Immature natural killer cell (primary cell): ENCODE results near the gene GALE. TPM values are rescaled to one million over a fixed set of nuclear protein-coding genes. Genes with fewer than 3 reads are reported as not detected.

Experiments used
- DNase-seq, 3 donors: peaks; one replicate each; pipeline ENCODE4 v3.0.0; 2022; ENCODE audit warnings: mixed read lengths in 1 of 3
- H3K27ac Mint-ChIP-seq, 6 donors: one replicate each; pipeline ENCODE4 v1.8.0; 2020; ENCODE audit warnings: mixed read lengths in 6 of 6, mild to moderate bottlenecking in 5 of 6, inconsistent platforms in 4 of 6, moderate library complexity in 3 of 6
- H3K27me3 Mint-ChIP-seq, 3 donors: one replicate each; pipeline ENCODE4 v1.8.0; 2020 to 2021; ENCODE audit warnings: low read depth in 3 of 3, mild to moderate bottlenecking in 3 of 3, mixed read lengths in 3 of 3, moderate library complexity in 3 of 3, inconsistent platforms in 1 of 3
- H3K36me3 Mint-ChIP-seq, 3 donors: one replicate each; pipeline ENCODE4 v1.8.0; 2020; ENCODE audit warnings: mixed read lengths in 3 of 3, inconsistent platforms in 2 of 3, mild to moderate bottlenecking in 2 of 3
- H3K4me1 Mint-ChIP-seq, 2 donors: one replicate each; pipeline ENCODE4 v1.8.0; 2020; ENCODE audit warnings: inconsistent platforms in 2 of 2, mild to moderate bottlenecking in 2 of 2, mixed read lengths in 2 of 2, moderate library complexity in 1 of 2
- H3K4me3 Mint-ChIP-seq, 5 donors: one replicate each; pipeline ENCODE4 v1.8.0; 2020; ENCODE audit warnings: mild to moderate bottlenecking in 5 of 5, mixed read lengths in 5 of 5, inconsistent platforms in 3 of 5, moderate library complexity in 3 of 5
- H3K9me3 Mint-ChIP-seq, 6 donors: one replicate each; pipeline ENCODE4 v1.8.0; 2020; ENCODE audit warnings: mild to moderate bottlenecking in 6 of 6, mixed read lengths in 6 of 6, inconsistent platforms in 4 of 6, moderate library complexity in 3 of 6
- polyA plus RNA-seq, 3 donors: library from polyadenylated mRNA; unstranded; fragments of 300-500 nt; fragmentation: Illumina TruSeq; gene quantifications; one replicate each; pipeline ENCODE4 v1.2.3, GENCODE V29; 2021

Gene GALE
- polyA plus RNA-seq, 3 donors from 2014 or later = 31.2 to 52.9 (median 39.9) TPM

- Mint-ChIP-seq H3K27me3 (no peaks in the 10 kb centered on the region), H3K9me3 (no peaks in the 10 kb centered on the region), H3K4me1 (peaks cover 36 to 44% of the 10 kb centered on the region in 2 donors), H3K27ac (peak overlapping the region in 3 of 6 donors; percentile 21 to 95 (median 30)), H3K36me3 (peaks cover 0 to 3% (median 0%) of the 10 kb centered on the region in 3 donors), H3K4me3 (no peak overlapping the region)
- no peak for DNase-seq
Observed at GRCh38 chr1:23776217-23776616, 24.3 kb downstream of the GALE start.

GRCh38 chr1:23774174-23774880, 26.2 kb downstream of the GALE start:
- Mint-ChIP-seq H3K27me3 (no peaks in the 10 kb centered on the region), H3K4me3 (no peak overlapping the region), H3K9me3 (no peaks in the 10 kb centered on the region), H3K27ac (peak overlapping the region in 3 of 6 donors; percentile 24 to 62 (median 50)), H3K4me1 (peaks cover 27 to 33% of the 10 kb centered on the region in 2 donors), H3K36me3 (no peaks in the 10 kb centered on the region)
- DNase-seq = no peak

GRCh38 chr1:23772854-23773242, 27.7 kb downstream of the GALE start:
- Mint-ChIP-seq H3K4me1 (peaks cover 17 to 23% of the 10 kb centered on the region in 2 donors), H3K9me3 (no peaks in the 10 kb centered on the region), H3K4me3 (no peak overlapping the region), H3K27me3 (no peaks in the 10 kb centered on the region), H3K27ac (peak overlapping the region in 1 of 6 donors; percentile 24), H3K36me3 (no peaks in the 10 kb centered on the region)
- no peak for DNase-seq

- Mint-ChIP-seq H3K4me3 (no peak overlapping the region), H3K9me3 (no peaks in the 10 kb centered on the region), H3K4me1 (peaks cover 14 to 19% of the 10 kb centered on the region in 2 donors), H3K36me3 (no peaks in the 10 kb centered on the region), H3K27ac (no peak overlapping the region), H3K27me3 (no peaks in the 10 kb centered on the region)
- DNase-seq = peak; percentile 71 to 77 (median 71)
Observed at GRCh38 chr1:23772049-23772853, 28.3 kb downstream of the GALE start.

GRCh38 chr1:23768733-23769132, 31.8 kb downstream of the GALE start:
- Mint-ChIP-seq H3K27ac (no peak overlapping the region), H3K36me3 (no peaks in the 10 kb centered on the region), H3K4me3 (no peak overlapping the region), H3K4me1 (peaks cover 4 to 6% of the 10 kb centered on the region in 2 donors), H3K27me3 (no peaks in the 10 kb centered on the region), H3K9me3 (no peaks in the 10 kb centered on the region)
- DNase-seq = no peak

GRCh38 chr1:23763041-23763577, 37.4 kb downstream of the GALE start:
- H3K27me3 Mint-ChIP-seq = no peaks in the 10 kb centered on the region
- H3K9me3 Mint-ChIP-seq = no peaks in the 10 kb centered on the region
- H3K27ac Mint-ChIP-seq = peak overlapping the region in 2 of 6 donors; percentile 23 to 40
- no peak for DNase-seq
- peaks cover 0 to 21% (median 6%) of the 10 kb centered on the region in 3 donors for H3K36me3 Mint-ChIP-seq
- no peak overlapping the region for H3K4me3 Mint-ChIP-seq
- H3K4me1 Mint-ChIP-seq = peaks cover 0 to 2% of the 10 kb centered on the region in 2 donors

GRCh38 chr1:23759277-23759676, 41.3 kb downstream of the GALE start:
- Mint-ChIP-seq H3K27me3 (no peaks in the 10 kb centered on the region), H3K27ac (no peak overlapping the region), H3K4me1 (peaks cover 0 to 2% of the 10 kb centered on the region in 2 donors), H3K9me3 (no peaks in the 10 kb centered on the region), H3K36me3 (peaks cover 4 to 35% (median 14%) of the 10 kb centered on the region in 3 donors), H3K4me3 (no peak overlapping the region)
- no peak for DNase-seq

- no peak for DNase-seq
- Mint-ChIP-seq H3K27ac (no peak overlapping the region), H3K4me3 (no peak overlapping the region), H3K27me3 (no peaks in the 10 kb centered on the region), H3K36me3 (peaks cover 10 to 48% (median 17%) of the 10 kb centered on the region in 3 donors), H3K9me3 (no peaks in the 10 kb centered on the region), H3K4me1 (peaks cover 0 to 2% of the 10 kb centered on the region in 2 donors)
Observed at GRCh38 chr1:23757812-23758211, 42.7 kb downstream of the GALE start.

- Mint-ChIP-seq H3K4me1 (peaks cover 0 to 2% of the 10 kb centered on the region in 2 donors), H3K27ac (no peak overlapping the region), H3K36me3 (peaks cover 11 to 50% (median 18%) of the 10 kb centered on the region in 3 donors), H3K4me3 (no peak overlapping the region), H3K27me3 (no peaks in the 10 kb centered on the region), H3K9me3 (no peaks in the 10 kb centered on the region)
- DNase-seq = no peak
Observed at GRCh38 chr1:23756676-23757075, 43.9 kb downstream of the GALE start.

GRCh38 chr1:23752909-23753308, 47.6 kb downstream of the GALE start:
- no peak overlapping the region for H3K4me3 Mint-ChIP-seq

GRCh38 chr1:23751815-23752200, 48.7 kb downstream of the GALE start:
- peaks cover 11 to 28% of the 10 kb centered on the region in 2 donors for H3K4me1 Mint-ChIP-seq
- H3K9me3 Mint-ChIP-seq = no peaks in the 10 kb centered on the region
- peaks cover 19 to 47% (median 22%) of the 10 kb centered on the region in 3 donors for H3K36me3 Mint-ChIP-seq
- H3K27ac Mint-ChIP-seq = no peak overlapping the region
- DNase-seq = no peak
- H3K27me3 Mint-ChIP-seq = peaks cover 0 to 2% (median 1%) of the 10 kb centered on the region in 3 donors
- no peak overlapping the region for H3K4me3 Mint-ChIP-seq

More at GRCh38 chr1:23752909-23753308, 47.6 kb downstream of the GALE start:
- no peak overlapping the region for H3K27ac Mint-ChIP-seq
- DNase-seq = no peak
- H3K36me3 Mint-ChIP-seq = peaks cover 19 to 47% (median 22%) of the 10 kb centered on the region in 3 donors
- H3K27me3 Mint-ChIP-seq = peaks cover 0 to 2% (median 1%) of the 10 kb centered on the region in 3 donors
- H3K4me1 Mint-ChIP-seq = peaks cover 6 to 17% of the 10 kb centered on the region in 2 donors
- H3K9me3 Mint-ChIP-seq = no peaks in the 10 kb centered on the region

- peak in 1 of 3 donors; percentile 17 for DNase-seq
- no peak overlapping the region for H3K27ac Mint-ChIP-seq
Observed at GRCh38 chr1:23751050-23751814, 49.3 kb downstream of the GALE start.

GRCh38 chr1:23748016-23748415, 52.5 kb downstream of the GALE start:
- H3K36me3 Mint-ChIP-seq = peaks cover 8 to 20% (median 12%) of the 10 kb centered on the region in 3 donors
- no peak for DNase-seq
- H3K27ac Mint-ChIP-seq = peak overlapping the region in 2 of 6 donors; percentile 6 to 37
- H3K4me3 Mint-ChIP-seq = no peak overlapping the region
- peaks cover 33 to 52% of the 10 kb centered on the region in 2 donors for H3K4me1 Mint-ChIP-seq
- H3K27me3 Mint-ChIP-seq = peaks cover 1 to 9% (median 2%) of the 10 kb centered on the region in 3 donors
- no peaks in the 10 kb centered on the region for H3K9me3 Mint-ChIP-seq

More at GRCh38 chr1:23751050-23751814, 49.3 kb downstream of the GALE start:
- Mint-ChIP-seq H3K9me3 (no peaks in the 10 kb centered on the region), H3K27me3 (peaks cover 0 to 2% (median 1%) of the 10 kb centered on the region in 3 donors), H3K4me3 (no peak overlapping the region), H3K36me3 (peaks cover 19 to 47% (median 22%) of the 10 kb centered on the region in 3 donors), H3K4me1 (peaks cover 14 to 32% of the 10 kb centered on the region in 2 donors)
